Measurements from ENCODE around the gene ANXA2R. TPM values are rescaled to one million over a fixed set of nuclear protein-coding genes. Genes with fewer than 3 reads are reported as not detected.

Gene ANXA2R
- polyA plus RNA-seq (2011; rRNA removed), result 1.7 and 1.8 TPM in 2 replicates
- 2.4 and 2.7 TPM in 2 replicates for polyA plus RNA-seq (2012; cell fraction: cytosol; rRNA removed)
- 3.3 and 3.7 TPM in 2 replicates for polyA plus RNA-seq (2012; cell fraction: nucleus; rRNA removed)
- 1.7 to 2.1 TPM (median 2.1 TPM) in 3 replicates for polyA plus RNA-seq (2017; fragmentation: RNase III; extraction: RNeasy Plus Mini Kit Qiagen cat#74134 plus additional on column Dnase treatment)
- polyA minus RNA-seq (2011; rRNA and poly(A)+ RNA removed), result 3.2 and 3.8 TPM in 2 replicates

GRCh38 chr5:43040287-43041098, at the start of gene ANXA2R:
ANXA2R (minus strand) TSS chr5:43040319; CDS start chr5:43040046, 273 bp downstream.
- Histone ChIP-seq H3K27ac (peak within 1 kb of the TSS; percentile 85 to 93), H3K4me3 (peak within 1 kb of the TSS; percentile 50), H3K4me2 (peak within 1 kb of the TSS; percentile 97), H3K4me1 (peaks cover 6% of the 10 kb centered on the region; the same call in 2 of the 3 replicates), H3K9me3 (no peaks in the 10 kb centered on the region)
- POLR2A ChIA-PET, result interaction anchor here (1.2 to 3.2 kb wide), 12 partner anchors 21 to 443 kb away, joined by 3 to 53 read pairs (median 5); partner anchors contain the start of genes TMEM267 and ZNF131
- ATAC-seq (peak; percentile 41 to 71), FAIRE-seq (peak; percentile 13), DNase-seq (ENCODE audit: low read depth in 1 of 2, low spot score in 1 of 2) (peak; percentile 67 to 97)
- CTCF ChIA-PET, result interaction anchor here (0.7 to 4.8 kb wide), 39 partner anchors 9 to 350 kb away, joined by 3 to 75 read pairs (median 6); partner anchors contain the start of gene ZNF131
- TF ChIP-seq POLR2A (IDR thresholded peaks at IDR 0.05; ENCODE audit: low read length), result no peak
- no peak for TF ChIP-seq CBX2 (IDR thresholded peaks at IDR 0.05; ENCODE audit: borderline replicate concordance, low read depth)
- TF ChIP-seq ESRRA (IDR thresholded peaks at IDR 0.05; ENCODE audit: borderline replicate concordance, low read length), result no peak
- TF ChIP-seq, protein P1, sequence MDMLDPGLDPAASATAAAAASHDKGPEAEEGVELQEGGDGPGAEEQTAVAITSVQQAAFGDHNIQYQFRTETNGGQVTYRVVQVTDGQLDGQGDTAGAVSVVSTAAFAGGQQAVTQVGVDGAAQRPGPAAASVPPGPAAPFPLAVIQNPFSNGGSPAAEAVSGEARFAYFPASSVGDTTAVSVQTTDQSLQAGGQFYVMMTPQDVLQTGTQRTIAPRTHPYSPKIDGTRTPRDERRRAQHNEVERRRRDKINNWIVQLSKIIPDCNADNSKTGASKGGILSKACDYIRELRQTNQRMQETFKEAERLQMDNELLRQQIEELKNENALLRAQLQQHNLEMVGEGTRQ (IDR thresholded peaks at IDR 0.05), result no peak
- TF ChIP-seq JUN (IDR thresholded peaks at IDR 0.05), result peak in 1 of 2 experiments; percentile 6; a peak in 1 of 5 replicates
- TF ChIP-seq EP300 (IDR thresholded peaks at IDR 0.05), result no peak
- TF ChIP-seq ATOH8 (CRISPR knock-in tag; IDR thresholded peaks at IDR 0.05; ENCODE audit: low read depth), result no peak
- no peak; a peak in 1 of 4 replicates for TF ChIP-seq CEBPB (IDR thresholded peaks at IDR 0.05)
- no peak for TF ChIP-seq HOXB5 (CRISPR knock-in tag; IDR thresholded peaks at IDR 0.05)
- TF ChIP-seq, protein P2, sequence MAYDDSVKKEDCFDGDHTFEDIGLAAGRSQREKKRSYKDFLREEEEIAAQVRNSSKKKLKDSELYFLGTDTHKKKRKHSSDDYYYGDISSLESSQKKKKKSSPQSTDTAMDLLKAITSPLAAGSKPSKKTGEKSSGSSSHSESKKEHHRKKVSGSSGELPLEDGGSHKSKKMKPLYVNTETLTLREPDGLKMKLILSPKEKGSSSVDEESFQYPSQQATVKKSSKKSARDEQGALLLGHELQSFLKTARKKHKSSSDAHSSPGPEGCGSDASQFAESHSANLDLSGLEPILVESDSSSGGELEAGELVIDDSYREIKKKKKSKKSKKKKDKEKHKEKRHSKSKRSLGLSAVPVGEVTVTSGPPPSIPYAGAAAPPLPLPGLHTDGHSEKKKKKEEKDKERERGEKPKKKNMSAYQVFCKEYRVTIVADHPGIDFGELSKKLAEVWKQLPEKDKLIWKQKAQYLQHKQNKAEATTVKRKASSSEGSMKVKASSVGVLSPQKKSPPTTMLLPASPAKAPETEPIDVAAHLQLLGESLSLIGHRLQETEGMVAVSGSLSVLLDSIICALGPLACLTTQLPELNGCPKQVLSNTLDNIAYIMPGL (CRISPR knock-in tag; IDR thresholded peaks at IDR 0.05; ENCODE audit: borderline replicate concordance), result no peak
- peak; percentile 68 to 81 for TF ChIP-seq RAD21 (conservative IDR thresholded peaks at IDR 0.05 in 1 of 2, IDR thresholded peaks at IDR 0.05 in 1 of 2)
- TF ChIP-seq ZFP36 (IDR thresholded peaks at IDR 0.05; ENCODE audit: borderline replicate concordance, partially characterized antibody), result no peak
- peak; percentile 65 for TF ChIP-seq SMC3 (IDR thresholded peaks at IDR 0.05)
- TF ChIP-seq TFCP2L1 (CRISPR knock-in tag; IDR thresholded peaks at IDR 0.05), result no peak
- no peak for TF ChIP-seq HEYL (CRISPR knock-in tag; IDR thresholded peaks at IDR 0.05)
- TF ChIP-seq PHF8 (IDR thresholded peaks at IDR 0.05; ENCODE audit: borderline replicate concordance, low read depth), result no peak
- TF ChIP-seq, protein P3, sequence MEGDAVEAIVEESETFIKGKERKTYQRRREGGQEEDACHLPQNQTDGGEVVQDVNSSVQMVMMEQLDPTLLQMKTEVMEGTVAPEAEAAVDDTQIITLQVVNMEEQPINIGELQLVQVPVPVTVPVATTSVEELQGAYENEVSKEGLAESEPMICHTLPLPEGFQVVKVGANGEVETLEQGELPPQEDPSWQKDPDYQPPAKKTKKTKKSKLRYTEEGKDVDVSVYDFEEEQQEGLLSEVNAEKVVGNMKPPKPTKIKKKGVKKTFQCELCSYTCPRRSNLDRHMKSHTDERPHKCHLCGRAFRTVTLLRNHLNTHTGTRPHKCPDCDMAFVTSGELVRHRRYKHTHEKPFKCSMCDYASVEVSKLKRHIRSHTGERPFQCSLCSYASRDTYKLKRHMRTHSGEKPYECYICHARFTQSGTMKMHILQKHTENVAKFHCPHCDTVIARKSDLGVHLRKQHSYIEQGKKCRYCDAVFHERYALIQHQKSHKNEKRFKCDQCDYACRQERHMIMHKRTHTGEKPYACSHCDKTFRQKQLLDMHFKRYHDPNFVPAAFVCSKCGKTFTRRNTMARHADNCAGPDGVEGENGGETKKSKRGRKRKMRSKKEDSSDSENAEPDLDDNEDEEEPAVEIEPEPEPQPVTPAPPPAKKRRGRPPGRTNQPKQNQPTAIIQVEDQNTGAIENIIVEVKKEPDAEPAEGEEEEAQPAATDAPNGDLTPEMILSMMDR (IDR thresholded peaks at IDR 0.05), result peak; percentile 53
- TF ChIP-seq FOXS1 (CRISPR knock-in tag; IDR thresholded peaks at IDR 0.05), result no peak
- no peak for TF ChIP-seq RARB (CRISPR knock-in tag; IDR thresholded peaks at IDR 0.05)
- TF ChIP-seq, protein P4, sequence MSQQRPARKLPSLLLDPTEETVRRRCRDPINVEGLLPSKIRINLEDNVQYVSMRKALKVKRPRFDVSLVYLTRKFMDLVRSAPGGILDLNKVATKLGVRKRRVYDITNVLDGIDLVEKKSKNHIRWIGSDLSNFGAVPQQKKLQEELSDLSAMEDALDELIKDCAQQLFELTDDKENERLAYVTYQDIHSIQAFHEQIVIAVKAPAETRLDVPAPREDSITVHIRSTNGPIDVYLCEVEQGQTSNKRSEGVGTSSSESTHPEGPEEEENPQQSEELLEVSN (IDR thresholded peaks at IDR 0.05; ENCODE audit: borderline replicate concordance, low read depth), result peak; percentile 70; the same call in 1 of the 2 replicates
- no peak for TF ChIP-seq POLR2AphosphoS2 (conservative IDR thresholded peaks at IDR 0.05; ENCODE audit: low read length)
- TF ChIP-seq, protein P5, sequence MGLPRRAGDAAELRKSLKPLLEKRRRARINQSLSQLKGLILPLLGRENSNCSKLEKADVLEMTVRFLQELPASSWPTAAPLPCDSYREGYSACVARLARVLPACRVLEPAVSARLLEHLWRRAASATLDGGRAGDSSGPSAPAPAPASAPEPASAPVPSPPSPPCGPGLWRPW (IDR thresholded peaks at IDR 0.05), result no peak
- TF ChIP-seq EHF (CRISPR knock-in tag; IDR thresholded peaks at IDR 0.05), result no peak
- TF ChIP-seq RFX5 (IDR thresholded peaks at IDR 0.05), result peak; percentile 13; the same call in 1 of the 2 replicates
- no peak for TF ChIP-seq RNF2 (IDR thresholded peaks at IDR 0.05; ENCODE audit: borderline replicate concordance, low read depth)
- no peak for TF ChIP-seq RCOR1 (IDR thresholded peaks at IDR 0.05; ENCODE audit: low read depth, low read length)
- TF ChIP-seq FOSB (CRISPR knock-in tag; IDR thresholded peaks at IDR 0.05), result no peak
- TF ChIP-seq NFE2L2 (conservative IDR thresholded peaks at IDR 0.05; ENCODE audit: low read length), result 0 out of 2 replicates have a peak, but pooled peaks have one; percentile 11
- TF ChIP-seq ZNF302 (CRISPR knock-in tag; IDR thresholded peaks at IDR 0.05), result no peak
- TF ChIP-seq BHLHE40 (IDR thresholded peaks at IDR 0.05; ENCODE audit: low read depth, low read length), result no peak
- TF ChIP-seq, protein P6, sequence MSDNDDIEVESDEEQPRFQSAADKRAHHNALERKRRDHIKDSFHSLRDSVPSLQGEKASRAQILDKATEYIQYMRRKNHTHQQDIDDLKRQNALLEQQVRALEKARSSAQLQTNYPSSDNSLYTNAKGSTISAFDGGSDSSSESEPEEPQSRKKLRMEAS (IDR thresholded peaks at IDR 0.05), result peak; percentile 85
- TF ChIP-seq ZC3H11A (IDR thresholded peaks at IDR 0.05), result no peak
- TF ChIP-seq MYC (IDR thresholded peaks at IDR 0.05; ENCODE audit: borderline replicate concordance, low read length), result peak; percentile 22; the same call in 1 of the 2 replicates
- 2% methylated on average over 47 of the region's 47 CpGs for WGBS (ENCODE audit: missing lambda C conversion rate)
